GM12878 (cell line): Measurements from ENCODE around the gene POFUT2. TPM values are rescaled to one million over a fixed set of nuclear protein-coding genes. Genes with fewer than 3 reads are reported as not detected.

ENCODE experiments used
- ATAC-seq: fragments of 200-7000 bp; cut with Tn5 transposase; 3 replicates; pipeline ENCODE4 v1.9.1; 2020; ENCODE audit warnings: mild to moderate bottlenecking, moderate library complexity
- BruUV-seq: library from RNA; stranded (reverse); fragments of 400-500 nt; replicated peaks from 2 replicates; lab custom pipeline; 2021; lab: Mats Ljungman, UMichigan
- CTCF ChIA-PET: fragments of 300-600 bp; sonication (Branson Sonifier 250); formaldehyde crosslinking; extraction: SDS; loops from one replicate; lab custom pipeline; 2021; ENCODE audit warnings: inconsistent platforms; lab: Yijun Ruan, JAX
- POLR2A ChIA-PET: fragments of 350-600 bp; formaldehyde crosslinking; extraction: SDS; loops from one replicate; lab custom pipeline; 2021; ENCODE audit warnings: inconsistent platforms; lab: Charles Lee
- RAD21 ChIA-PET: fragments of 300-600 bp; sonication (Branson Sonifier 250); formaldehyde crosslinking; loops from one replicate; lab custom pipeline; 2023; ENCODE audit warnings: antibody characterized with exemption; ENCODE audit not compliant: unreplicated experiment; lab: Charles Lee
- SMC1A ChIA-PET: fragments of 300-600 bp; sonication (Branson Sonifier 250); formaldehyde crosslinking; loops from one replicate; lab custom pipeline; 2023; ENCODE audit not compliant: unreplicated experiment, uncharacterized antibody; lab: Charles Lee
- DNase-seq: peaks from one replicate; pipeline ENCODE4 v3.0.0-alpha.2; 2011; ENCODE audit warnings: low read depth, low spot score
- FAIRE-seq: peaks from 3 replicates; lab custom pipeline; 2011; peaks lifted over from hg19 to GRCh38; lab: Jason Lieb, UNC
- H2AFZ ChIP-seq: 2 replicates; pipeline ENCODE4 v1.6.0; 2011; ENCODE audit warnings: low read depth, low read length, control low read depth; ENCODE audit not compliant: control insufficient read depth
- H3K27ac ChIP-seq: 2 replicates; pipeline ENCODE4 v1.5.1; 2011; ENCODE audit warnings: control low read depth; ENCODE audit not compliant: control insufficient read depth, insufficient read depth
- H3K27me3 ChIP-seq, 2 experiments: replicated peaks in 1 of 2; 2 replicates each; pipeline versions ENCODE4 v1.6.0 to v1.6.1; 2011; ENCODE audit warnings: low read length in 1 of 2; ENCODE audit not compliant: control insufficient read depth in 2 of 2, insufficient read depth in 2 of 2
- H3K36me3 ChIP-seq, 2 experiments: 2 replicates each; pipeline ENCODE4 v1.5.1; 2011; ENCODE audit warnings: low read length in 1 of 2; ENCODE audit not compliant: control insufficient read depth in 2 of 2, insufficient read depth in 2 of 2
- H3K4me1 ChIP-seq: 2 replicates; pipeline ENCODE4 v1.6.1; 2011; ENCODE audit warnings: mild to moderate bottlenecking, low read length, moderate library complexity, mixed read lengths; ENCODE audit not compliant: control insufficient read depth, insufficient read depth
- H3K4me2 ChIP-seq: 2 replicates; pipeline ENCODE4 v1.6.0; 2011; ENCODE audit warnings: control low read depth; ENCODE audit not compliant: control insufficient read depth, insufficient read depth
- H3K4me3 ChIP-seq: fragments of 200-600 bp; sonication (generic); 2 replicates; pipeline ENCODE4 v1.5.1; 2016
- H3K79me2 ChIP-seq: 2 replicates; pipeline ENCODE4 v1.6.0; 2011; ENCODE audit warnings: low read length; ENCODE audit not compliant: control insufficient read depth, insufficient read depth
- H3K9ac ChIP-seq: 2 replicates; pipeline ENCODE4 v1.8.0; 2011; ENCODE audit warnings: low read length, control low read depth, mixed read lengths; ENCODE audit not compliant: control insufficient read depth, insufficient read depth
- H3K9me3 ChIP-seq: replicated peaks from 3 replicates; pipeline ENCODE4 v1.5.1; 2011; ENCODE audit warnings: mild to moderate bottlenecking, low read length; ENCODE audit not compliant: control insufficient read depth, insufficient read depth
- H4K20me1 ChIP-seq: 2 replicates; pipeline ENCODE4 v1.6.0; 2011; ENCODE audit not compliant: control insufficient read depth, insufficient read depth
- ATF7 ChIP-seq: fragments of 450-650 bp; IDR thresholded peaks from 2 replicates; pipeline ENCODE4 v1.6.1; 2016; ENCODE audit warnings: low read depth, mild to moderate bottlenecking
- ESRRA ChIP-seq: IDR thresholded peaks from 2 replicates; pipeline ENCODE4 v1.6.1; 2012; ENCODE audit warnings: mild to moderate bottlenecking, low read length, improper control_type of control experiment
- NFIC ChIP-seq: IDR thresholded peaks from 2 replicates; pipeline ENCODE4 v1.6.1; 2012; ENCODE audit warnings: low read depth, mild to moderate bottlenecking, inconsistent platforms, low read length, moderate library complexity
- NR2C2 ChIP-seq: IDR thresholded peaks from 2 replicates; pipeline ENCODE4 v1.6.1; 2011; ENCODE audit warnings: borderline replicate concordance, low read depth; ENCODE audit not compliant: control insufficient read depth, insufficient read length
- SIX5 ChIP-seq: IDR thresholded peaks from 2 replicates; pipeline ENCODE4 v1.6.1; 2011; ENCODE audit warnings: mild to moderate bottlenecking, low read depth, low read length, moderate library complexity; ENCODE audit not compliant: severe bottlenecking
- SMC3 ChIP-seq: IDR thresholded peaks from 2 replicates; pipeline ENCODE4 v1.6.1; 2011; ENCODE audit warnings: low read length, improper control_type of control experiment, borderline replicate concordance
- STAT1 ChIP-seq: fragments of 450-650 bp; conservative IDR thresholded peaks from 2 replicates; pipeline ENCODE4 v1.6.1; 2014; ENCODE audit warnings: antibody characterized with exemption, mild to moderate bottlenecking
- WRNIP1 ChIP-seq: IDR thresholded peaks from 2 replicates; pipeline ENCODE4 v1.6.1; 2011; ENCODE audit warnings: low read depth, low read length, improper control_type of control experiment, borderline replicate concordance
- WGBS: methylation state at CpG from one replicate; pipeline ENCODE4 v1.1.6; 2016; ENCODE audit warnings: low lambda C conversion rate; ENCODE audit not compliant: insufficient replicate concordance, insufficient coverage; ENCODE audit errors: missing lambda C conversion rate; 5-methylcytosine and 5-hydroxymethylcytosine counted together
- in situ Hi-C: fragments of 300-500 bp; cut with MboI; formaldehyde crosslinking; loops from 9 replicates; pipeline ENCODE4 v1.14.3; 2018; ENCODE audit warnings: mixed read lengths
- intact Hi-C: fragments of 100-400 bp; cut with micrococcal nuclease; formaldehyde crosslinking; loops from one replicate; pipeline ENCODE4 v1.14.2; 2022; ENCODE audit not compliant: unreplicated experiment
- polyA plus RNA-seq, 11 experiments: library from polyadenylated mRNA; depleted of rRNA in 4 of 11; unstranded in 6 of 11; stranded (reverse) in 5 of 11; fragments of >200 nt; fragmentation: Nextera tagmentation in 4 of 11; fragmentation: Illumina TruSeq in 1 of 11; extraction: Ambion mirVana in 4 of 11; extraction: Trizol in 1 of 11; gene quantifications; 1 replicate in 1 of 11; 2 replicates in 10 of 11; pipeline versions ENCODE4 v1.2.1 to v1.2.3, GENCODE V29; 2011 to 2016; ENCODE audit warnings: inconsistent platforms in 2 of 11, missing spikeins in 2 of 11, low read depth in 1 of 11
- total RNA-seq, 4 experiments: library from RNA; depleted of rRNA in 3 of 4; stranded (reverse); fragments of >200 nt in 3 of 4; fragmentation: Illumina TruSeq in 1 of 4; extraction: Trizol in 1 of 4; gene quantifications; 2 replicates each; pipeline versions ENCODE4 v1.2.1 to v1.2.3, GENCODE V29; 2013 to 2021
- TF ChIP-seq, protein P1 (sequence below): IDR thresholded peaks from 2 replicates; pipeline ENCODE4 v1.6.1; 2011; ENCODE audit warnings: mild to moderate bottlenecking, low read depth, low read length, moderate library complexity; ENCODE audit not compliant: insufficient replicate concordance

The POFUT2 gene
- total and polyA plus RNA-seq, 10 of the 15 experiments (the other 5 are each of a cell fraction or from before 2014, with no cell fraction given) = 1.2 to 15.1 (median 6.8) TPM

DNA sequence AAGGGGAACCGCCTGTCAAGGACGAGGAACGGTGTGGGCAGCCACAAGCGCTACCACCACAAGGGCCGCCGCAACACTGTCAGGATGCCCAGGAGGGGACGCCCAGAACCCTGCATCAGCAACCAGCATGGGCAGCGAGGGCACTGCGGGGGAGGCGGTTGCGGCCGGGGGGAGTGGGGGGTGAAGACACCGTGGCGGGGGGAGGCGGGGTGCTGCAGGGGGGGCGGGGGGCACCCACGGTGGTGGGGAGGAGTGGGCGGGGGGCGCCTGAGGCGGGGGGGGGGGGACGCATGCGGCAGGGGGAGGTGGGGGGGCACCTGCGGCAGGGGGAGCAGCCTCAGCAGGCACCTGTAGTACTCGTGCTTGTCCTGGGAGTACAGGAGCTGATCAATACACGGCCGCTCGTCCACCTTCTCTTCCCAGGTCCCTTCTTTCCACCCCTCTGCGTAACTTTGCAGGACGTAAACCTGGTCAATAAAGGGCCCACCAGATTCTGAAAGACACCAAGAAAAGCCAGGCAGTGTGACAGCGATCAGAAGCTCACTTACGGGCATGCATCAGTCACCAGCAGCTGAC, 4.6 kb downstream of the POFUT2 start:
- intact Hi-C loops = no loop called here
- no TSS peak for BruUV-seq
- ATAC-seq (no peak), FAIRE-seq (no peak), DNase-seq (no peak)
- Histone ChIP-seq H3K9me3 (no peaks in the 10 kb centered on the region), H4K20me1 (no peaks in the 10 kb centered on the region), H3K36me3 (peaks cover 3 to 6% of the 10 kb centered on the region in 2 experiments; a peak in 3 of 4 replicates), H3K4me2 (no peak overlapping the region), H3K79me2 (peaks cover 4% of the 10 kb centered on the region), H3K27ac (no peak overlapping the region), H3K27me3 (no peaks in the 10 kb centered on the region), H2AFZ (no peak overlapping the region), H3K4me3 (no peak overlapping the region), H3K4me1 (0 out of 2 replicates have a peak, but pooled peaks cover 2% of the 10 kb centered on the region), H3K9ac (no peak overlapping the region)
- no peak for TF ChIP-seq ATF7
- TF ChIP-seq SIX5 = no peak
- no peak for TF ChIP-seq NR2C2
- TF ChIP-seq NFIC = no peak
- no peak for TF ChIP-seq WRNIP1
- no peak for TF ChIP-seq SMC3
- no peak for TF ChIP-seq ESRRA
- TF ChIP-seq, protein P1, sequence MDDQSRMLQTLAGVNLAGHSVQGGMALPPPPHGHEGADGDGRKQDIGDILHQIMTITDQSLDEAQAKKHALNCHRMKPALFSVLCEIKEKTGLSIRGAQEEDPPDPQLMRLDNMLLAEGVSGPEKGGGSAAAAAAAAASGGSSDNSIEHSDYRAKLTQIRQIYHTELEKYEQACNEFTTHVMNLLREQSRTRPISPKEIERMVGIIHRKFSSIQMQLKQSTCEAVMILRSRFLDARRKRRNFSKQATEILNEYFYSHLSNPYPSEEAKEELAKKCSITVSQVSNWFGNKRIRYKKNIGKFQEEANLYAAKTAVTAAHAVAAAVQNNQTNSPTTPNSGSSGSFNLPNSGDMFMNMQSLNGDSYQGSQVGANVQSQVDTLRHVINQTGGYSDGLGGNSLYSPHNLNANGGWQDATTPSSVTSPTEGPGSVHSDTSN = no peak
- TF ChIP-seq STAT1 = no peak
- ChIA-PET RAD21 (no interaction called here), SMC1A (no interaction called here), POLR2A (no interaction called here), CTCF (interaction anchor here (2.2 kb wide), 1 partner anchor 10 kb away, joined by 6 read pairs; no protein-coding TSS in a partner anchor)
- in situ Hi-C loops = no loop called here
- 93% methylated on average over 16 of the region's 31 CpGs for WGBS
